Measurements from ENCODE around the gene SEMA4A. TPM values are rescaled to one million over a fixed set of nuclear protein-coding genes. Genes with fewer than 3 reads are reported as not detected.

SEMA4A gene
- total and polyA plus RNA-seq, 9 of the 15 experiments (the other 6 are each of a cell fraction or from before 2014, with no cell fraction given), result 0.04 to 1.7 (median 0.45) TPM

GRCh38 chr1:156221986-156222692 lies 68.8 kb downstream of the SEMA4A start:
- 81% methylated on average over 12 of the region's 13 CpGs for WGBS (ENCODE audit: insufficient coverage, low coverage, missing lambda C conversion rate)
- ChIA-PET POLR2A (interaction anchor here (0.7 to 1.5 kb wide), 5 partner anchors 8 to 85 kb away, joined by 3 to 6 read pairs (median 3); partner anchors contain the start of genes PAQR6 and PMF1), CTCF (ENCODE audit: low intra/inter-chr PET ratio) (interaction anchor here (1.4 kb wide), 1 partner anchor 126 kb away, joined by 3 read pairs; no protein-coding TSS in a partner anchor)
- no peak for ATAC-seq
- no peaks in the 10 kb centered on the region for H3K9me1 ChIP-seq (ENCODE audit: control insufficient read depth, insufficient read depth, low read length)
- no peak overlapping the region for H3K4me2 ChIP-seq (ENCODE audit: insufficient read depth, low read length)
- no peak for FAIRE-seq
- no peak for DNase-seq (ENCODE audit: extremely low read depth in 1 of 4, low spot score in 3 of 4)
- H3K4me3 ChIP-seq, result no peak overlapping the region
- in situ Hi-C loops (cut with MboI) (loop anchor here (5.0 kb wide), 1 partner anchor 130 kb away; no protein-coding TSS in a partner anchor), intact Hi-C loops (cut with micrococcal nuclease) (no loop called here)
- no peaks in the 10 kb centered on the region for H3K4me1 ChIP-seq (replicated peaks in 1 of 2; ENCODE audit: control insufficient read depth in 2 of 2, insufficient read depth in 2 of 2, low read length in 2 of 2)
- H4K20me1 ChIP-seq (replicated peaks; ENCODE audit: control insufficient read depth, insufficient read depth, low read length), result no peaks in the 10 kb centered on the region
- no TSS peak for BruUV-seq (replicated peaks)
- H3K36me3 ChIP-seq (ENCODE audit: control insufficient read depth, insufficient read depth, low read length), result peaks cover 43% of the 10 kb centered on the region; the same call in 2 of the 3 replicates
- no peaks in the 10 kb centered on the region for H3K27me3 ChIP-seq (ENCODE audit: control insufficient read depth in 2 of 2, insufficient read depth in 2 of 2, low read length in 2 of 2)
- H3K79me2 ChIP-seq (ENCODE audit: control insufficient read depth, insufficient read depth, low read length), result peaks cover 6% of the 10 kb centered on the region; the same call in 1 of the 3 replicates
- peak overlapping the region in 1 of 2 experiments; percentile 19; a peak in 1 of 4 replicates for H3K9ac ChIP-seq (ENCODE audit: insufficient read depth in 1 of 2, low read depth in 2 of 2, low read length in 2 of 2)
- no peak overlapping the region for H3K27ac ChIP-seq (ENCODE audit: extremely low read depth, low read depth, low read length)
- no peak overlapping the region for H2AFZ ChIP-seq (ENCODE audit: low read depth, low read length)
- no peaks in the 10 kb centered on the region; the same call in 1 of the 2 replicates for H3K9me3 ChIP-seq (replicated peaks; ENCODE audit: control insufficient read depth, insufficient read depth, low read depth, low read length)
- TF ChIP-seq ZNF316 (IDR thresholded peaks at IDR 0.05) (no peak), ZNF133 (CRISPR knock-in tag; IDR thresholded peaks at IDR 0.05) (no peak), NFATC3 (IDR thresholded peaks at IDR 0.05) (no peak), GABPB1 (CRISPR knock-in tag; IDR thresholded peaks at IDR 0.05) (no peak), XRCC5 (IDR thresholded peaks at IDR 0.05; ENCODE audit: low read depth, low read length) (no peak), ZNF253 (CRISPR knock-in tag; conservative IDR thresholded peaks at IDR 0.05) (no peak), MTA1 (IDR thresholded peaks at IDR 0.05; ENCODE audit: borderline replicate concordance) (no peak), FOXM1 (IDR thresholded peaks at IDR 0.05; ENCODE audit: low read depth) (no peak), FOXM1 (CRISPR knock-in tag; IDR thresholded peaks at IDR 0.05; ENCODE audit: low read depth) (no peak), RFX1 (IDR thresholded peaks at IDR 0.05) (no peak), NRF1 (conservative IDR thresholded peaks at IDR 0.05 in 1 of 2, IDR thresholded peaks at IDR 0.05 in 1 of 2) (no peak)
- TF ChIP-seq, protein P1, sequence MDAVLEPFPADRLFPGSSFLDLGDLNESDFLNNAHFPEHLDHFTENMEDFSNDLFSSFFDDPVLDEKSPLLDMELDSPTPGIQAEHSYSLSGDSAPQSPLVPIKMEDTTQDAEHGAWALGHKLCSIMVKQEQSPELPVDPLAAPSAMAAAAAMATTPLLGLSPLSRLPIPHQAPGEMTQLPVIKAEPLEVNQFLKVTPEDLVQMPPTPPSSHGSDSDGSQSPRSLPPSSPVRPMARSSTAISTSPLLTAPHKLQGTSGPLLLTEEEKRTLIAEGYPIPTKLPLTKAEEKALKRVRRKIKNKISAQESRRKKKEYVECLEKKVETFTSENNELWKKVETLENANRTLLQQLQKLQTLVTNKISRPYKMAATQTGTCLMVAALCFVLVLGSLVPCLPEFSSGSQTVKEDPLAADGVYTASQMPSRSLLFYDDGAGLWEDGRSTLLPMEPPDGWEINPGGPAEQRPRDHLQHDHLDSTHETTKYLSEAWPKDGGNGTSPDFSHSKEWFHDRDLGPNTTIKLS (IDR thresholded peaks at IDR 0.05; ENCODE audit: borderline replicate concordance, low read depth), result no peak
- TF ChIP-seq, protein P2, sequence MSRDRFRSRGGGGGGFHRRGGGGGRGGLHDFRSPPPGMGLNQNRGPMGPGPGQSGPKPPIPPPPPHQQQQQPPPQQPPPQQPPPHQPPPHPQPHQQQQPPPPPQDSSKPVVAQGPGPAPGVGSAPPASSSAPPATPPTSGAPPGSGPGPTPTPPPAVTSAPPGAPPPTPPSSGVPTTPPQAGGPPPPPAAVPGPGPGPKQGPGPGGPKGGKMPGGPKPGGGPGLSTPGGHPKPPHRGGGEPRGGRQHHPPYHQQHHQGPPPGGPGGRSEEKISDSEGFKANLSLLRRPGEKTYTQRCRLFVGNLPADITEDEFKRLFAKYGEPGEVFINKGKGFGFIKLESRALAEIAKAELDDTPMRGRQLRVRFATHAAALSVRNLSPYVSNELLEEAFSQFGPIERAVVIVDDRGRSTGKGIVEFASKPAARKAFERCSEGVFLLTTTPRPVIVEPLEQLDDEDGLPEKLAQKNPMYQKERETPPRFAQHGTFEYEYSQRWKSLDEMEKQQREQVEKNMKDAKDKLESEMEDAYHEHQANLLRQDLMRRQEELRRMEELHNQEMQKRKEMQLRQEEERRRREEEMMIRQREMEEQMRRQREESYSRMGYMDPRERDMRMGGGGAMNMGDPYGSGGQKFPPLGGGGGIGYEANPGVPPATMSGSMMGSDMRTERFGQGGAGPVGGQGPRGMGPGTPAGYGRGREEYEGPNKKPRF (IDR thresholded peaks at IDR 0.05; ENCODE audit: low read depth, low read length), result no peak
- TF ChIP-seq, protein P3, sequence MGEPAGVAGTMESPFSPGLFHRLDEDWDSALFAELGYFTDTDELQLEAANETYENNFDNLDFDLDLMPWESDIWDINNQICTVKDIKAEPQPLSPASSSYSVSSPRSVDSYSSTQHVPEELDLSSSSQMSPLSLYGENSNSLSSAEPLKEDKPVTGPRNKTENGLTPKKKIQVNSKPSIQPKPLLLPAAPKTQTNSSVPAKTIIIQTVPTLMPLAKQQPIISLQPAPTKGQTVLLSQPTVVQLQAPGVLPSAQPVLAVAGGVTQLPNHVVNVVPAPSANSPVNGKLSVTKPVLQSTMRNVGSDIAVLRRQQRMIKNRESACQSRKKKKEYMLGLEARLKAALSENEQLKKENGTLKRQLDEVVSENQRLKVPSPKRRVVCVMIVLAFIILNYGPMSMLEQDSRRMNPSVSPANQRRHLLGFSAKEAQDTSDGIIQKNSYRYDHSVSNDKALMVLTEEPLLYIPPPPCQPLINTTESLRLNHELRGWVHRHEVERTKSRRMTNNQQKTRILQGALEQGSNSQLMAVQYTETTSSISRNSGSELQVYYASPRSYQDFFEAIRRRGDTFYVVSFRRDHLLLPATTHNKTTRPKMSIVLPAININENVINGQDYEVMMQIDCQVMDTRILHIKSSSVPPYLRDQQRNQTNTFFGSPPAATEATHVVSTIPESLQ (CRISPR knock-in tag; IDR thresholded peaks at IDR 0.05), result no peak
- TF ChIP-seq, protein P4, sequence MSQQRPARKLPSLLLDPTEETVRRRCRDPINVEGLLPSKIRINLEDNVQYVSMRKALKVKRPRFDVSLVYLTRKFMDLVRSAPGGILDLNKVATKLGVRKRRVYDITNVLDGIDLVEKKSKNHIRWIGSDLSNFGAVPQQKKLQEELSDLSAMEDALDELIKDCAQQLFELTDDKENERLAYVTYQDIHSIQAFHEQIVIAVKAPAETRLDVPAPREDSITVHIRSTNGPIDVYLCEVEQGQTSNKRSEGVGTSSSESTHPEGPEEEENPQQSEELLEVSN (IDR thresholded peaks at IDR 0.05; ENCODE audit: borderline replicate concordance in 1 of 2, extremely low read depth in 1 of 2, insufficient read depth in 1 of 2, insufficient read length in 1 of 2, low read depth in 1 of 2, low read length in 1 of 2, poor library complexity in 1 of 2, severe bottlenecking in 1 of 2), result no peak
